GM21619 (cell line): ENCODE results near the gene FERD3L.

ENCODE experiments used
- ATAC-seq: cut with Tn5 transposase; IDR thresholded peaks from one replicate; pipeline ENCODE4 v1.9.1; 2021; ENCODE audit not compliant: unreplicated experiment

Gene FERD3L

GRCh38 chr7:19101472-19101871, 43.7 kb downstream of the FERD3L start:
- no peak for ATAC-seq

- ATAC-seq, result no peak
These were observed 45.3 kb downstream of the FERD3L start for GRCh38 chr7:19099924-19100323.

- ATAC-seq, result no peak
These were observed 46.0 kb downstream of the FERD3L start for GRCh38 chr7:19099194-19099593.

- ATAC-seq, result no peak
These were observed 46.7 kb downstream of the FERD3L start for GRCh38 chr7:19098510-19098909.

GRCh38 chr7:19097165-19098055, 47.8 kb downstream of the FERD3L start:
- ATAC-seq, result no peak

GRCh38 chr7:19095353-19095860, 49.8 kb downstream of the FERD3L start:
- ATAC-seq, result no peak
